ENCODE results near the gene TRAF2. TPM values are rescaled to one million over a fixed set of nuclear protein-coding genes. Genes with fewer than 3 reads are reported as not detected.
A peak's percentile ranks its signal among the peaks of the same experiment; 100 is the strongest.
"Not testable (repeated sequence)": the region's sequence is repeated elsewhere in the genome, so short reads cannot be mapped to it uniquely, and the experiment has no call there.

TRAF2 gene
- total RNA-seq, 2 experiments from 2014 or later = 37.4 to 46.2 TPM

GRCh38 chr9:136861874-136862457, 24.4 kb upstream of the TRAF2 start:
- H3K36me3 Mint-ChIP-seq (ENCODE audit: low read depth) = peaks cover 17% of the 10 kb centered on the region
- H3K27me3 Mint-ChIP-seq = no peaks in the 10 kb centered on the region
- ATAC-seq (no peak), DNase-seq (no peak)
- H3K4me1 Mint-ChIP-seq = peaks cover 12% of the 10 kb centered on the region
- no peak overlapping the region for H3K4me3 Mint-ChIP-seq
- H3K27ac Mint-ChIP-seq = no peak overlapping the region
- ChIA-PET CTCF (interaction anchor here (1.1 to 1.3 kb wide), 2 partner anchors 19 to 22 kb away, joined by 3 read pairs; no protein-coding TSS in a partner anchor), POLR2A (no interaction called here)
- intact Hi-C loops (cut with DNase I, micrococcal nuclease) = no loop called here
- no peaks in the 10 kb centered on the region for H3K9me3 Mint-ChIP-seq (ENCODE audit: low read depth)

GRCh38 chr9:136862849-136863622, 23.3 kb upstream of the TRAF2 start:
- ATAC-seq (no peak), DNase-seq (no peak)
- CTCF ChIA-PET = no interaction called here
- H3K9me3 Mint-ChIP-seq (ENCODE audit: low read depth) = no peaks in the 10 kb centered on the region
- no peak overlapping the region for H3K27ac Mint-ChIP-seq
- no peaks in the 10 kb centered on the region for H3K27me3 Mint-ChIP-seq
- peaks cover 16% of the 10 kb centered on the region for H3K4me1 Mint-ChIP-seq
- intact Hi-C loops (cut with DNase I, micrococcal nuclease) = no loop called here
- no peak overlapping the region for H3K4me3 Mint-ChIP-seq
- POLR2A ChIA-PET = no interaction called here
- peaks cover 17% of the 10 kb centered on the region for H3K36me3 Mint-ChIP-seq (ENCODE audit: low read depth)

- no peak for DNase-seq
- Mint-ChIP-seq H3K4me1 (peaks cover 16% of the 10 kb centered on the region), H3K27ac (no peak overlapping the region), H3K27me3 (no peaks in the 10 kb centered on the region), H3K36me3 (ENCODE audit: low read depth) (peaks cover 19% of the 10 kb centered on the region), H3K4me3 (no peak overlapping the region), H3K9me3 (ENCODE audit: low read depth) (no peaks in the 10 kb centered on the region)
- ChIA-PET CTCF (no interaction called here), POLR2A (interaction anchor here (0.6 kb wide), 1 partner anchor 20 kb away, joined by 7 read pairs; no protein-coding TSS in a partner anchor)
- no peak for ATAC-seq
- intact Hi-C loops (cut with DNase I, micrococcal nuclease) = no loop called here
Measured at GRCh38 chr9:136863623-136864273, 22.6 kb upstream of the TRAF2 start.

GRCh38 chr9:136865041-136865767, 21.1 kb upstream of the TRAF2 start:
- ChIA-PET POLR2A (no interaction called here), CTCF (no interaction called here)
- Mint-ChIP-seq H3K27ac (peak overlapping the region; percentile 38), H3K9me3 (ENCODE audit: low read depth) (no peaks in the 10 kb centered on the region), H3K4me3 (peak overlapping the region; percentile 81), H3K4me1 (peaks cover 16% of the 10 kb centered on the region), H3K27me3 (no peaks in the 10 kb centered on the region), H3K36me3 (ENCODE audit: low read depth) (peaks cover 19% of the 10 kb centered on the region)
- intact Hi-C loops (cut with DNase I, micrococcal nuclease) = no loop called here
- ATAC-seq (no peak), DNase-seq (no peak)

GRCh38 chr9:136865768-136866103, 20.6 kb upstream of the TRAF2 start:
- Mint-ChIP-seq H3K4me1 (peaks cover 16% of the 10 kb centered on the region), H3K9me3 (ENCODE audit: low read depth) (no peaks in the 10 kb centered on the region), H3K4me3 (peak overlapping the region; percentile 81), H3K27ac (peak overlapping the region; percentile 38), H3K36me3 (ENCODE audit: low read depth) (peaks cover 17% of the 10 kb centered on the region), H3K27me3 (no peaks in the 10 kb centered on the region)
- ChIA-PET POLR2A (no interaction called here), CTCF (interaction anchor here (0.6 kb wide), 1 partner anchor 39 kb away, joined by 3 read pairs; no protein-coding TSS in a partner anchor)
- intact Hi-C loops (cut with DNase I, micrococcal nuclease) = loop anchor here (1.0 to 2.0 kb wide), 10 partner anchors 15 to 127 kb away; partner anchors contain the start of genes FBXW5 (in 1 of the 2), PAXX (in 1 of the 2), PHPT1 (in 1 of the 2) and RABL6 (in 1 of the 2)
- ATAC-seq (no peak), DNase-seq (no peak)

GRCh38 chr9:136866898-136867421, 19.4 kb upstream of the TRAF2 start:
- H3K9me3 Mint-ChIP-seq (ENCODE audit: low read depth) = not testable (repeated sequence)

GRCh38 chr9:136867480-136867879, 18.8 kb upstream of the TRAF2 start:
- intact Hi-C loops (cut with DNase I, micrococcal nuclease) = loop anchor here in 1 of 2 experiments (2.0 kb wide), 1 partner anchor 13 kb away; no protein-coding TSS in a partner anchor
- no peaks in the 10 kb centered on the region for H3K9me3 Mint-ChIP-seq (ENCODE audit: low read depth)
- POLR2A ChIA-PET = no interaction called here

More at GRCh38 chr9:136866898-136867421, 19.4 kb upstream of the TRAF2 start:
- H3K27me3 Mint-ChIP-seq, POLR2A ChIA-PET, DNase-seq, ATAC-seq: not testable (repeated sequence)
- H3K27ac Mint-ChIP-seq = peak overlapping the region; percentile 55
- intact Hi-C loops (cut with DNase I, micrococcal nuclease) = loop anchor here (1.0 to 2.0 kb wide), 10 partner anchors 14 to 125 kb away; partner anchors contain the start of genes FBXW5 (in 1 of the 2), PAXX (in 1 of the 2), PHPT1 (in 1 of the 2) and RABL6 (in 1 of the 2)
- peaks cover 17% of the 10 kb centered on the region for H3K36me3 Mint-ChIP-seq (ENCODE audit: low read depth)
- peaks cover 16% of the 10 kb centered on the region for H3K4me1 Mint-ChIP-seq
- CTCF ChIA-PET = interaction anchor here (1.0 kb wide), 1 partner anchor 10 kb away, joined by 3 read pairs; no protein-coding TSS in a partner anchor
- H3K4me3 Mint-ChIP-seq = peak overlapping the region; percentile 81

GRCh38 chr9:136867917-136868316, 18.4 kb upstream of the TRAF2 start:
- DNase-seq = no peak
- peaks cover 16% of the 10 kb centered on the region for H3K36me3 Mint-ChIP-seq (ENCODE audit: low read depth)
- intact Hi-C loops (cut with DNase I, micrococcal nuclease) = loop anchor here in 1 of 2 experiments (2.0 kb wide), 1 partner anchor 13 kb away; no protein-coding TSS in a partner anchor
- no peak for ATAC-seq
- H3K4me1 Mint-ChIP-seq = peaks cover 16% of the 10 kb centered on the region
- peak overlapping the region; percentile 81 for H3K4me3 Mint-ChIP-seq
- POLR2A ChIA-PET = no interaction called here
- no peaks in the 10 kb centered on the region for H3K27me3 Mint-ChIP-seq
- CTCF ChIA-PET = interaction anchor here (0.7 to 1.0 kb wide), 2 partner anchors 11 to 161 kb away, joined by 3 read pairs; no protein-coding TSS in a partner anchor
- no peak overlapping the region for H3K27ac Mint-ChIP-seq
- peaks cover 2% of the 10 kb centered on the region for H3K9me3 Mint-ChIP-seq (ENCODE audit: low read depth)

More at GRCh38 chr9:136867480-136867879, 18.8 kb upstream of the TRAF2 start:
- CTCF ChIA-PET = interaction anchor here (0.7 to 1.0 kb wide), 2 partner anchors 11 to 162 kb away, joined by 3 read pairs; no protein-coding TSS in a partner anchor
- DNase-seq = no peak
- peaks cover 16% of the 10 kb centered on the region for H3K4me1 Mint-ChIP-seq
- H3K27ac Mint-ChIP-seq = no peak overlapping the region
- H3K27me3 Mint-ChIP-seq = no peaks in the 10 kb centered on the region
- no peak for ATAC-seq
- peak overlapping the region; percentile 81 for H3K4me3 Mint-ChIP-seq
- H3K36me3 Mint-ChIP-seq (ENCODE audit: low read depth) = peaks cover 16% of the 10 kb centered on the region

- Mint-ChIP-seq H3K27me3 (no peaks in the 10 kb centered on the region), H3K36me3 (ENCODE audit: low read depth) (peaks cover 11% of the 10 kb centered on the region), H3K4me1 (peaks cover 16% of the 10 kb centered on the region), H3K4me3 (peak overlapping the region; percentile 38), H3K27ac (no peak overlapping the region), H3K9me3 (ENCODE audit: low read depth) (peaks cover 2% of the 10 kb centered on the region)
- ATAC-seq (no peak), DNase-seq (no peak)
- ChIA-PET CTCF (no interaction called here), POLR2A (no interaction called here)
- intact Hi-C loops (cut with DNase I, micrococcal nuclease) = no loop called here
Measured at GRCh38 chr9:136868644-136869043, 17.7 kb upstream of the TRAF2 start.

GRCh38 chr9:136869611-136870010, 16.7 kb upstream of the TRAF2 start:
- H3K4me3 Mint-ChIP-seq; CTCF ChIA-PET; intact Hi-C loops (cut with DNase I, micrococcal nuclease); H3K9me3 Mint-ChIP-seq (ENCODE audit: low read depth); ATAC-seq; H3K36me3 Mint-ChIP-seq (ENCODE audit: low read depth); POLR2A ChIA-PET; H3K27ac Mint-ChIP-seq; DNase-seq; H3K27me3 Mint-ChIP-seq: not testable (repeated sequence)
- peaks cover 11% of the 10 kb centered on the region for H3K4me1 Mint-ChIP-seq

Measured in activated CD4-positive, alpha-beta T cell treated with anti-CD3 and anti-CD28 coated beads for 36 hours (primary cell).